Lower leg skin (tissue), 3 donors: Measurements from ENCODE around the gene PPFIA4.

ENCODE experiments used
- POLR2A ChIP-seq, 2 donors: fragments of 450-650 bp; IDR thresholded peaks; one replicate each; pipeline ENCODE4 v1.6.1; 2016 to 2017; ENCODE audit warnings: antibody characterized with exemption in 2 of 2, mild to moderate bottlenecking in 1 of 2, moderate library complexity in 1 of 2
- TF ChIP-seq, protein P1 (sequence below), 3 donors: fragments of 450-650 bp; IDR thresholded peaks; one replicate each; pipeline ENCODE4 v1.5.1; 2016; ENCODE audit warnings: antibody characterized with exemption in 3 of 3, mild to moderate bottlenecking in 3 of 3, moderate library complexity in 2 of 3

GRCh38 chr1:203063287-203063686, 37.0 kb downstream of the PPFIA4 start:
- TF ChIP-seq, protein P1, sequence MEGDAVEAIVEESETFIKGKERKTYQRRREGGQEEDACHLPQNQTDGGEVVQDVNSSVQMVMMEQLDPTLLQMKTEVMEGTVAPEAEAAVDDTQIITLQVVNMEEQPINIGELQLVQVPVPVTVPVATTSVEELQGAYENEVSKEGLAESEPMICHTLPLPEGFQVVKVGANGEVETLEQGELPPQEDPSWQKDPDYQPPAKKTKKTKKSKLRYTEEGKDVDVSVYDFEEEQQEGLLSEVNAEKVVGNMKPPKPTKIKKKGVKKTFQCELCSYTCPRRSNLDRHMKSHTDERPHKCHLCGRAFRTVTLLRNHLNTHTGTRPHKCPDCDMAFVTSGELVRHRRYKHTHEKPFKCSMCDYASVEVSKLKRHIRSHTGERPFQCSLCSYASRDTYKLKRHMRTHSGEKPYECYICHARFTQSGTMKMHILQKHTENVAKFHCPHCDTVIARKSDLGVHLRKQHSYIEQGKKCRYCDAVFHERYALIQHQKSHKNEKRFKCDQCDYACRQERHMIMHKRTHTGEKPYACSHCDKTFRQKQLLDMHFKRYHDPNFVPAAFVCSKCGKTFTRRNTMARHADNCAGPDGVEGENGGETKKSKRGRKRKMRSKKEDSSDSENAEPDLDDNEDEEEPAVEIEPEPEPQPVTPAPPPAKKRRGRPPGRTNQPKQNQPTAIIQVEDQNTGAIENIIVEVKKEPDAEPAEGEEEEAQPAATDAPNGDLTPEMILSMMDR (IDR thresholded peaks at IDR 0.05): no peak
- TF ChIP-seq POLR2A (IDR thresholded peaks at IDR 0.05): no peak
